Measurements from ENCODE around the gene CLDND1. TPM values are rescaled to one million over a fixed set of nuclear protein-coding genes. Genes with fewer than 3 reads are reported as not detected.

CLDND1 gene
- total and polyA plus RNA-seq, 2 of the 13 experiments (the other 11 are each of a cell fraction or from before 2014, with no cell fraction given), result 50.8 to 121 TPM

- FAIRE-seq, result no peak
- TF ChIP-seq CENPT (CRISPR knock-in tag; IDR thresholded peaks at IDR 0.05; ENCODE audit: low read depth), result no peak
- no peak for TF ChIP-seq YEATS2 (CRISPR knock-in tag; IDR thresholded peaks at IDR 0.05; ENCODE audit: borderline replicate concordance)
- no peaks in the 10 kb centered on the region for H3K4me1 ChIP-seq (ENCODE audit: insufficient read depth, low read length)
- ATAC-seq, result no peak
- no peak for DNase-seq (ENCODE audit: low spot score)
- no peak overlapping the region for H3K9ac ChIP-seq (ENCODE audit: insufficient read depth, low read depth, low read length)
- no peaks in the 10 kb centered on the region for H3K36me3 ChIP-seq (replicated peaks in 1 of 2; ENCODE audit: control insufficient read depth in 1 of 2, insufficient read depth in 2 of 2, low read length in 2 of 2)
- no peaks in the 10 kb centered on the region for H3K79me2 ChIP-seq (ENCODE audit: insufficient read depth, low read length)
- WGBS (ENCODE audit: low lambda C conversion rate), result 60% methylated on average over 6 of the region's 6 CpGs
- no peak overlapping the region for H3K4me3 ChIP-seq (replicated peaks in 1 of 3; ENCODE audit: insufficient read depth in 1 of 3, low read depth in 2 of 3, low read length in 3 of 3)
- H4K20me1 ChIP-seq (ENCODE audit: insufficient read depth, low read length), result no peaks in the 10 kb centered on the region
- in situ Hi-C loops (cut with HindIII; ENCODE audit: extremely low pct_ligation_motif_present, low pct_unique_long_range_greater_than_20kb) (loop anchor here (25.0 kb wide), 1 partner anchor 529 kb away; the partner anchor contains the start of gene GABRR3), intact Hi-C loops (cut with micrococcal nuclease; ENCODE audit: unreplicated experiment) (no loop called here)
- no peak overlapping the region for H3K4me2 ChIP-seq (ENCODE audit: low read depth, low read length)
- no TSS peak for BruUV-seq (replicated peaks)
- ChIA-PET CTCF (ENCODE audit: low intra/inter-chr PET ratio, low total read pairs) (no interaction called here), POLR2A (no interaction called here)
- H2AFZ ChIP-seq (ENCODE audit: low read length), result no peak overlapping the region
- H3K9me3 ChIP-seq (ENCODE audit: low read length), result no peaks in the 10 kb centered on the region
- H3K27me3 ChIP-seq (ENCODE audit: control insufficient read depth in 1 of 2, insufficient read depth in 2 of 2, low read length in 2 of 2), result no peaks in the 10 kb centered on the region; a peak in 1 of 5 replicates
- no peak overlapping the region for H3K27ac ChIP-seq (ENCODE audit: extremely low read length, insufficient read depth, low read length)
These were observed 43.1 kb upstream of the CLDND1 start for GRCh38 chr3:98565843-98566242.

- no peaks in the 10 kb centered on the region for H3K9me3 ChIP-seq (ENCODE audit: low read length)
- TF ChIP-seq ZMAT3 (CRISPR knock-in tag; conservative IDR thresholded peaks at IDR 0.05) (no peak), NCOR1 (IDR thresholded peaks at IDR 0.05; ENCODE audit: borderline replicate concordance, low read length) (no peak), MATR3 (CRISPR knock-in tag; IDR thresholded peaks at IDR 0.05) (no peak), TAF15 (IDR thresholded peaks at IDR 0.05; ENCODE audit: low read depth, low read length, poor library complexity, severe bottlenecking) (no peak)
- TF ChIP-seq, protein P1, sequence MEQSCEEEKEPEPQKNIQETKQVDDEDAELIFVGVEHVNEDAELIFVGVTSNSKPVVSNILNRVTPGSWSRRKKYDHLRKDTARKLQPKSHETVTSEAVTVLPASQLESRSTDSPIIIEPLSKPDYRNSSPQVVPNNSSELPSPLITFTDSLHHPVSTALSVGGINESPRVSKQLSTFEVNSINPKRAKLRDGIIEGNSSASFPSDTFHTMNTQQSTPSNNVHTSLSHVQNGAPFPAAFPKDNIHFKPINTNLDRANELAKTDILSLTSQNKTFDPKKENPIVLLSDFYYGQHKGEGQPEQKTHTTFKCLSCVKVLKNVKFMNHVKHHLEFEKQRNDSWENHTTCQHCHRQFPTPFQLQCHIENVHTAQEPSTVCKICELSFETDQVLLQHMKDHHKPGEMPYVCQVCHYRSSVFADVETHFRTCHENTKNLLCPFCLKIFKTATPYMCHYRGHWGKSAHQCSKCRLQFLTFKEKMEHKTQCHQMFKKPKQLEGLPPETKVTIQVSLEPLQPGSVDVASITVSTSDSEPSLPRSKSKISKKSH (CRISPR knock-in tag; IDR thresholded peaks at IDR 0.05; ENCODE audit: borderline replicate concordance), result no peak
- TF ChIP-seq, protein P2, sequence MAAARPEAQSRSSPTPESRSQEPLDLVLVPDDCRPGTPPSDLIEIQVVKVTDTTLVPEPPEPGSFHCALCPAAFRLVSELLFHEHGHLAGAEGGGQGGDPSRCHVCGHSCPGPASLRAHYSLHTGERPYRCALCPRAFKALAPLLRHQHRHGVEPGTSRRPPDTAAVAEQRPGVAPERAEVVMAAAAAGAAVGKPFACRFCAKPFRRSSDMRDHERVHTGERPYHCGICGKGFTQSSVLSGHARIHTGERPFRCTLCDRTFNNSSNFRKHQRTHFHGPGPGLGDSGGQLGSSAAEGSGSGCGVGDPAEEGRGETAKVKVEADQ (CRISPR knock-in tag; IDR thresholded peaks at IDR 0.05; ENCODE audit: borderline replicate concordance), result no peak
- H3K36me3 ChIP-seq (replicated peaks in 1 of 2; ENCODE audit: control insufficient read depth in 1 of 2, insufficient read depth in 2 of 2, low read length in 2 of 2), result no peaks in the 10 kb centered on the region
- H4K20me1 ChIP-seq (ENCODE audit: insufficient read depth, low read length), result no peaks in the 10 kb centered on the region
- no peak overlapping the region for H3K4me2 ChIP-seq (ENCODE audit: low read depth, low read length)
- ChIA-PET CTCF (ENCODE audit: low intra/inter-chr PET ratio, low total read pairs) (no interaction called here), POLR2A (no interaction called here)
- FAIRE-seq, result no peak
- no peak overlapping the region for H3K9ac ChIP-seq (ENCODE audit: insufficient read depth, low read depth, low read length)
- no peak for DNase-seq (ENCODE audit: low spot score)
- intact Hi-C loops (cut with micrococcal nuclease; ENCODE audit: unreplicated experiment), result no loop called here
- H3K4me3 ChIP-seq (replicated peaks in 1 of 3; ENCODE audit: insufficient read depth in 1 of 3, low read depth in 2 of 3, low read length in 3 of 3), result no peak overlapping the region
- WGBS (ENCODE audit: low lambda C conversion rate), result 51% methylated on average over 3 of the region's 3 CpGs
- no peak overlapping the region for H3K27ac ChIP-seq (ENCODE audit: extremely low read length, insufficient read depth, low read length)
- H3K27me3 ChIP-seq (ENCODE audit: control insufficient read depth in 1 of 2, insufficient read depth in 2 of 2, low read length in 2 of 2), result no peaks in the 10 kb centered on the region; a peak in 1 of 5 replicates
- no TSS peak for BruUV-seq (replicated peaks)
- no peaks in the 10 kb centered on the region for H3K79me2 ChIP-seq (ENCODE audit: insufficient read depth, low read length)
- H2AFZ ChIP-seq (ENCODE audit: low read length), result no peak overlapping the region
- in situ Hi-C loops (cut with HindIII; ENCODE audit: extremely low pct_ligation_motif_present, low pct_unique_long_range_greater_than_20kb), result loop anchor here (25.0 kb wide), 1 partner anchor 528 kb away; the partner anchor contains the start of gene GABRR3
- no peak for ATAC-seq
- H3K4me1 ChIP-seq (ENCODE audit: insufficient read depth, low read length), result no peaks in the 10 kb centered on the region
These were observed 42.5 kb upstream of the CLDND1 start for GRCh38 chr3:98565237-98565643.

Data from HepG2 (cell line).